B cell (primary cell): ENCODE measurements around the gene BFSP1. TPM values are rescaled to one million over a fixed set of nuclear protein-coding genes. Genes with fewer than 3 reads are reported as not detected.

Experiments
- ATAC-seq: fragments of 200-7000 bp; cut with Tn5 transposase; one replicate; pipeline ENCODE4 v1.10.0; 2021; ENCODE audit warnings: low read depth, mild to moderate bottlenecking, moderate number of reproducible peaks, moderate library complexity
- CTCF ChIA-PET: fragments of 350-600 bp; sonication (Branson Sonifier 250); formaldehyde crosslinking; loops from one replicate; lab custom pipeline; 2021; ENCODE audit warnings: antibody characterized with exemption, inconsistent platforms; lab: Charles Lee
- POLR2A ChIA-PET: fragments of 350-600 bp; sonication (Branson Sonifier 250); formaldehyde crosslinking; loops from one replicate; lab custom pipeline; 2021; ENCODE audit warnings: antibody characterized with exemption; lab: Charles Lee
- DNase-seq: peaks from one replicate; pipeline ENCODE4 v3.0.0; 2013
- H2AFZ ChIP-seq: 2 replicates; pipeline ENCODE4 v1.6.1; 2012; ENCODE audit warnings: mild to moderate bottlenecking, low read depth, low read length; ENCODE audit not compliant: insufficient read depth, poor library complexity, severe bottlenecking
- H3K27ac ChIP-seq, 2 donors: 1 replicate in 1 of 2; 2 replicates in 1 of 2; pipeline ENCODE4 v1.5.1; 2012 to 2013; ENCODE audit warnings: low read length in 2 of 2, mild to moderate bottlenecking in 2 of 2, moderate library complexity in 1 of 2
- H3K27me3 ChIP-seq, 4 experiments: fragments of 200-600 bp in 1 of 4; sonication (generic) in 1 of 4; replicated peaks in 1 of 4; 1 replicate in 2 of 4; 2 replicates in 2 of 4; pipeline versions ENCODE4 v1.6.1 to v1.7.0; 2013 to 2016; ENCODE audit warnings: low read length in 3 of 4, mild to moderate bottlenecking in 2 of 4, mixed read lengths in 1 of 4, moderate library complexity in 1 of 4; ENCODE audit not compliant: insufficient read depth in 4 of 4, control insufficient read depth in 3 of 4; ENCODE audit errors: control extremely low read depth in 1 of 4
- H3K36me3 ChIP-seq, 2 experiments: replicated peaks in 1 of 2; 1 replicate in 1 of 2; 2 replicates in 1 of 2; pipeline versions ENCODE4 v1.6.1 to v1.7.1; 2013; ENCODE audit warnings: low read length in 1 of 2; ENCODE audit not compliant: insufficient read depth in 2 of 2, control insufficient read depth in 1 of 2; ENCODE audit errors: control extremely low read depth in 1 of 2, extremely low read depth in 1 of 2
- H3K4me1 ChIP-seq, 2 donors: fragments of 200-600 bp in 1 of 2; sonication (generic) in 1 of 2; 1 replicate in 1 of 2; 2 replicates in 1 of 2; pipeline versions ENCODE4 v1.5.1 to v1.6.1; 2013 to 2017; ENCODE audit warnings: low read length in 2 of 2; ENCODE audit not compliant: control insufficient read depth in 2 of 2, insufficient read depth in 2 of 2
- H3K4me2 ChIP-seq: replicated peaks from 2 replicates; pipeline ENCODE3; 2012; ENCODE audit warnings: mild to moderate bottlenecking, low read depth, low read length; ENCODE audit not compliant: poor library complexity, severe bottlenecking
- H3K4me3 ChIP-seq, 5 experiments: fragments of 200-600 bp in 1 of 5; sonication (generic) in 1 of 5; 1 replicate in 3 of 5; 2 replicates in 2 of 5; pipeline versions ENCODE4 v1.5.1 to v1.7.0; 2011 to 2016; ENCODE audit warnings: low read length in 4 of 5, mild to moderate bottlenecking in 4 of 5, low read depth in 2 of 5, control low read depth in 1 of 5, moderate library complexity in 1 of 5; ENCODE audit not compliant: insufficient read depth in 1 of 5; ENCODE audit errors: control extremely low read depth in 1 of 5, extremely low read depth in 1 of 5
- H3K79me2 ChIP-seq: fragments of 200-600 bp; sonication (generic); one replicate; pipeline ENCODE4 v1.6.0; 2016; ENCODE audit warnings: low read length; ENCODE audit not compliant: control insufficient read depth, insufficient read depth
- H3K9ac ChIP-seq: fragments of 200-600 bp; sonication (generic); 2 replicates; pipeline ENCODE4 v1.6.1; 2017; ENCODE audit warnings: mild to moderate bottlenecking, low read length, moderate library complexity
- H3K9me3 ChIP-seq, 3 donors: one replicate each; pipeline versions ENCODE4 v1.6.1 to v1.7.1; 2013; ENCODE audit warnings: low read length in 2 of 3; ENCODE audit not compliant: control insufficient read depth in 2 of 3, insufficient read depth in 1 of 3; ENCODE audit errors: control extremely low read depth in 1 of 3
- H4K20me1 ChIP-seq: 2 replicates; pipeline ENCODE4 v1.6.0; 2012; ENCODE audit warnings: mild to moderate bottlenecking, low read length; ENCODE audit not compliant: insufficient read depth, control insufficient read depth, poor library complexity, severe bottlenecking
- H3K27ac Mint-ChIP-seq: one replicate; pipeline ENCODE4 v1.8.0; 2021; ENCODE audit warnings: mixed read lengths
- H3K27me3 Mint-ChIP-seq: one replicate; pipeline ENCODE4 v1.8.0; 2021; ENCODE audit warnings: mixed read lengths
- H3K4me1 Mint-ChIP-seq: one replicate; pipeline ENCODE4 v1.8.0; 2021; ENCODE audit warnings: mixed read lengths
- H3K4me3 Mint-ChIP-seq: one replicate; pipeline ENCODE4 v1.8.0; 2021; ENCODE audit warnings: mixed read lengths
- H3K9me3 Mint-ChIP-seq: one replicate; pipeline ENCODE4 v1.8.0; 2022; ENCODE audit warnings: mixed read lengths; ENCODE audit not compliant: insufficient read depth
- EZH2 ChIP-seq: IDR thresholded peaks from 2 replicates; pipeline ENCODE4 v1.6.1; 2012; ENCODE audit warnings: borderline replicate concordance, low read depth, mild to moderate bottlenecking, moderate library complexity, low read length; ENCODE audit not compliant: insufficient read depth, poor library complexity, severe bottlenecking
- WGBS: methylation state at CpG from one replicate; pipeline ENCODE4 v1.1.5; 2013; ENCODE audit warnings: missing lambda C conversion rate; ENCODE audit not compliant: insufficient coverage; 5-methylcytosine and 5-hydroxymethylcytosine counted together
- intact Hi-C: fragments of 100-400 bp; cut with micrococcal nuclease; formaldehyde crosslinking; loops from one replicate; pipeline ENCODE4 v1.10.0; 2022
- polyA plus RNA-seq: library from polyadenylated mRNA; depleted of rRNA; stranded (reverse); fragments of >200 nt; gene quantifications from 2 replicates; pipeline ENCODE4 v1.2.3, GENCODE V29; 2012
- total RNA-seq, 2 donors: library from RNA; stranded (reverse); fragments of 120-200 nt in 1 of 2; gene quantifications; 1 replicate in 1 of 2; 2 replicates in 1 of 2; pipeline versions ENCODE4 v1.2.3 to v1.2.4, GENCODE V29; 2013 to 2022
- TF ChIP-seq, protein P1 (sequence below): fragments of 200-600 bp; IDR thresholded peaks from one replicate; pipeline ENCODE4 v1.8.0; 2022; ENCODE audit warnings: antibody characterized with exemption, mild to moderate bottlenecking

The BFSP1 gene
- total and polyA plus RNA-seq, 2 donors (not counting 1 experiment from before 2014, with no cell fraction given) = not detected

DNA sequence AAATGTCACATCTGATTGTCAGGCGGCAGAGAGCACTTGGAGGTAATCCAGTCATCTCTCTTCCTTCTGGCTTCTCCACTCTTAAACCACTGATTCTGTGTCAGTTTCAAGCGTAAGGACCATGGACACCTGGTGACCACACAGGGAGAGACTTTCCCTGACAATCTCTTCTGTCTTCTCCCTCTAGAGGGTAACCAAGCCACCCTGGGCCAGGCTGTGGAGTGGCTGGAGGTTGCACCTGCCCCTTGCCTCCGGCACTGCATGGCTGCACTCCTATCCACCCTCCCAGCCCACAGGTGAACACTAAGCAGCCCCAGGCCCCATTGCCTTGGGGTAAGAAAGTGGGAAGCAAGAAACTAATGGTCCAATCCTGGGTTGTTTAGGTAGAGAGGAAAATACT, 78.7 kb downstream of the BFSP1 start:
- Histone ChIP-seq H3K4me1 (no peaks in the 10 kb centered on the region), H3K4me2 (no peak overlapping the region), H3K9ac (no peak overlapping the region), H3K79me2 (no peaks in the 10 kb centered on the region), H3K27ac (no peak overlapping the region), H3K9me3 (no peaks in the 10 kb centered on the region), H3K27me3 (peaks cover 0 to 9% (median 0%) of the 10 kb centered on the region in 4 experiments), H2AFZ (no peak overlapping the region), H3K4me3 (no peak overlapping the region), H3K36me3 (no peaks in the 10 kb centered on the region), H4K20me1 (no peaks in the 10 kb centered on the region)
- H3K27me3 Mint-ChIP-seq = peaks cover 37% of the 10 kb centered on the region
- ChIA-PET CTCF (no interaction called here), POLR2A (no interaction called here)
- TF ChIP-seq, protein P1, sequence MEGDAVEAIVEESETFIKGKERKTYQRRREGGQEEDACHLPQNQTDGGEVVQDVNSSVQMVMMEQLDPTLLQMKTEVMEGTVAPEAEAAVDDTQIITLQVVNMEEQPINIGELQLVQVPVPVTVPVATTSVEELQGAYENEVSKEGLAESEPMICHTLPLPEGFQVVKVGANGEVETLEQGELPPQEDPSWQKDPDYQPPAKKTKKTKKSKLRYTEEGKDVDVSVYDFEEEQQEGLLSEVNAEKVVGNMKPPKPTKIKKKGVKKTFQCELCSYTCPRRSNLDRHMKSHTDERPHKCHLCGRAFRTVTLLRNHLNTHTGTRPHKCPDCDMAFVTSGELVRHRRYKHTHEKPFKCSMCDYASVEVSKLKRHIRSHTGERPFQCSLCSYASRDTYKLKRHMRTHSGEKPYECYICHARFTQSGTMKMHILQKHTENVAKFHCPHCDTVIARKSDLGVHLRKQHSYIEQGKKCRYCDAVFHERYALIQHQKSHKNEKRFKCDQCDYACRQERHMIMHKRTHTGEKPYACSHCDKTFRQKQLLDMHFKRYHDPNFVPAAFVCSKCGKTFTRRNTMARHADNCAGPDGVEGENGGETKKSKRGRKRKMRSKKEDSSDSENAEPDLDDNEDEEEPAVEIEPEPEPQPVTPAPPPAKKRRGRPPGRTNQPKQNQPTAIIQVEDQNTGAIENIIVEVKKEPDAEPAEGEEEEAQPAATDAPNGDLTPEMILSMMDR = no peak
- TF ChIP-seq EZH2 = no peak
- DNase-seq (no peak), ATAC-seq (no peak)
- H3K4me3 Mint-ChIP-seq = no peak overlapping the region
- H3K27ac Mint-ChIP-seq = no peak overlapping the region
- 100% methylated on average over 1 of the region's 3 CpGs for WGBS
- H3K9me3 Mint-ChIP-seq = no peaks in the 10 kb centered on the region
- H3K4me1 Mint-ChIP-seq = no peaks in the 10 kb centered on the region
- intact Hi-C loops = no loop called here

DNA sequence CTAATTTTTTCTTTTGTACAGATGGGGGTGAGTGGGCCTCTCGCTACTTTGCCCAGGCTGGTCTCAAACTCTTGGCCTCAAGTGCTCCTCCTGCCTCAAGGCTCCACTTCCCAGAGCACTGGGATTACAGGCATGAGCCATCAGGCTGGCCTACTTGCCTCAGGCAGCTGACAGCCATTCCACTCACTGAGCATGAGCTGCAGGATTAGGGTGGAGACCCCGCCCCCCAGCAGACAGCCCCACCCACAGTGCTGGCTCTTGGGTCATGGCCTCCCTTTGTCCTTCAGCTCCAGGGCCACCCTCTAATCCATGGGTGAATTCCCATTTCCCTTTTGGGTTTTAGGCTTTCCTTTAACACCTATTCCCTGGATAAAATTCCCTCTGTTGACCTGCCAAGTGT, 82.1 kb downstream of the BFSP1 start:
- no peak overlapping the region for H3K9ac ChIP-seq
- H3K4me1 ChIP-seq = no peaks in the 10 kb centered on the region
- H3K27me3 Mint-ChIP-seq = peaks cover 24% of the 10 kb centered on the region
- H2AFZ ChIP-seq = no peak overlapping the region
- no peaks in the 10 kb centered on the region for H3K4me1 Mint-ChIP-seq
- H3K27ac Mint-ChIP-seq = no peak overlapping the region
- no peak overlapping the region for H3K4me2 ChIP-seq
- no peaks in the 10 kb centered on the region for H3K36me3 ChIP-seq
- DNase-seq (no peak), ATAC-seq (no peak)
- ChIA-PET CTCF (interaction anchor here (1.3 kb wide), 1 partner anchor 17 kb away, joined by 3 read pairs; no protein-coding TSS in a partner anchor), POLR2A (no interaction called here)
- H3K4me3 Mint-ChIP-seq = no peak overlapping the region
- intact Hi-C loops = no loop called here
- no peak overlapping the region for H3K27ac ChIP-seq
- no peaks in the 10 kb centered on the region for H3K9me3 ChIP-seq
- no peaks in the 10 kb centered on the region for H3K79me2 ChIP-seq
- no peak for TF ChIP-seq EZH2
- TF ChIP-seq, protein P1 = no peak
- WGBS = 87% methylated on average over 2 of the region's 2 CpGs
- no peaks in the 10 kb centered on the region for H4K20me1 ChIP-seq
- H3K27me3 ChIP-seq = peaks cover 0 to 5% (median 0%) of the 10 kb centered on the region in 4 experiments
- no peaks in the 10 kb centered on the region for H3K9me3 Mint-ChIP-seq
- H3K4me3 ChIP-seq = no peak overlapping the region
